8988T (cell line): Measurements from ENCODE around the gene MRPL53.
"Not testable (repeated sequence)": the region's sequence is repeated elsewhere in the genome, so short reads cannot be mapped to it uniquely, and the experiment has no call there.

Experiments used
- DNase-seq: peaks from one replicate; pipeline ENCODE4 v3.0.0; 2011

MRPL53 gene

GRCh38 chr2:74481431-74481830, 9.0 kb upstream of the MRPL53 start:
- no peak for DNase-seq

GRCh38 chr2:74474899-74475298, 2.4 kb upstream of the MRPL53 start:
- no peak for DNase-seq

DNA sequence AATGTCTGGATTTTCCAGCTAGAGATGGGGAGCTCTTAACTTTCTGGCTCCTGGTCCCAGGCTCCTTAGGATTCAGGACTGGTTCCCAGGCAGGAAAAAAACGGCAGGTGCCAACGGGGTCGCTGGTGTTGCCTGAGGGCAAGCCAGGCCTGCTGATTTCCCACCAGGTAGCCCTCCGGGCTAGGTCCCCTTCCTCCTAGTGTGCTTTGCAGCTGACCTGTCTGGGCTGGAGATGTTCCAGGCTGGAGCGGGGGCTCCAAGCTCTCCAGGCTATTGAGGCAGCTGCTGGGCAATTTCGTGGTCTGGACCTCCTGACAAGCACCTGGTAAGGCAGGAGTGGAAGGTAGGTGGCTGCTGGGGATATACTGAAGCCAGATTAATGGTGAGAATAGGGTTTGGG, 2.0 kb upstream of the MRPL53 start:
- no peak for DNase-seq

DNA sequence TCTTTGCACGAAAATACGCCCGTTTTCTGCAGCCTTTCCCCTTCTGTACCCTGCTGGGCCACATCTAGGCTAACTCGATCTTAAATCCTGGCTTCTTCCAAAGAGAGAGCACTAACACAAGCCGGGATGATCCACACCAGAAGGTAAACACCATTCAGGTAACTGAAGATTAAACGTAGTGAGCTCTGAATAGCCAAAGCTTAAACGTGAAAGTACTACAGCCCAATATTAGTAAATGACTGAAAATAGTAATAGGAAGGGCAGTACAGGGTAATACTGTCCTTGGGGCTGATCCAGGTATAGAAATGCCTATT, 422 bp upstream of the MRPL53 start:
- no peak for DNase-seq

DNA sequence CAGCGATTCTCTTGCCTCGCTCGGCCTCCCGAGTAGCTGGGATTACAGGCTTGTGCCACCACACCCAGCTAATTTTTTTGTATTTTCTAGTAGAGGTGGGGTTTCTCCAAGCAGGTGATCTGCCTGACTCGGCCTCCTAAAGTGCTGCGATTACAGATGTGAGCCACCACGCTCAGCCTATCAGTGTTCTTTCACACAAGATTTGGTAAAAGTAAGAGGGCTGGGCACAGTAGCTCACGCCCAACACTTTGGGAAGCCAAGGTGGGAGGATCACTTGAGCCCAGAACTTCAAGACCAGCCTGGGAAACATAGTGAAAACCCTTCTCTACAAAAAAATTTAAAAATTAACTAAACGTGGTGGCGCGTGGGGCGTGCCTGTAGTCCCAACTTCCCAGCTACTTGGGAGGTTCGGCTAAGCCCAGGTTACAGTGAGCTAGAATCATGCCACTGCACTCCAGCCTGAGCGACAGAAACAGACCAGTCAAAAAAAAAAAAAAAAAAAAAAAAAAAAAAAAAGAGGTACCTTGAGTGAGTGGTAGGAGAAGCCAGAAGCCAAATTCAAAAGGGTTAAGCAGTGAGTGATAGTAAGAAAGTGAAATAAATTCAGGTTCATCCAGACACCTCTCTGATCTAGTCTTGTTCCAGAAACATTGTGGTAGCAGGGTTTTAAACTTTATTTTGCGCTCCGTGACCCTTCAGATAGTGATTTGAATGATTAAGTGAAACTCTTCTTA, 981 bp downstream of the MRPL53 start:
- DNase-seq, result no peak

- not testable (repeated sequence) for DNase-seq
Observed at GRCh38 chr2:74470742-74471141, 1.7 kb downstream of the MRPL53 start.

DNA sequence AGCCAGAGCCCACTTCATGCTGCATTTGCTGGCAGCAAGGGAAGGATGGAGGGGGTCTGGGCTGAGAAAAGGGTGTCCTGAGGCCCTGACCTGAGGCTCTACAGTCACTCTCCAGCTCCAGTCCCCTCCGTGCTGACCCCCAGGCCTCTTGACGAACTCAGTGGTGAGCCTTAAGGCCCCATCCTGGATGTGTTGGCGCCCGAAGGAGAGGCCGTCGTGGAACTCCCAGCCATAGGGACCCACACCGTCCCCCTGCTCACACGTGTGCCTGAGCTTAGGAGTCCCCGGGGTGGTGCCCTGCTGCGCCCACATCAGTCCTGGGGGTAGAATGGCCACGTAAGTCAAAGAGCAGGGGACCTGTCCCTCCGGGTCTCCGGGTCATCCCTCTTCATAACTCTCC, 8.1 kb downstream of the MRPL53 start:
- DNase-seq, result no peak

GRCh38 chr2:74462786-74463105, 9.7 kb downstream of the MRPL53 start:
- no peak for DNase-seq

- DNase-seq, result no peak
Observed at GRCh38 chr2:74462054-74462785, 10.3 kb downstream of the MRPL53 start.

GRCh38 chr2:74461187-74462053, 11.1 kb downstream of the MRPL53 start:
- DNase-seq, result no peak

DNA sequence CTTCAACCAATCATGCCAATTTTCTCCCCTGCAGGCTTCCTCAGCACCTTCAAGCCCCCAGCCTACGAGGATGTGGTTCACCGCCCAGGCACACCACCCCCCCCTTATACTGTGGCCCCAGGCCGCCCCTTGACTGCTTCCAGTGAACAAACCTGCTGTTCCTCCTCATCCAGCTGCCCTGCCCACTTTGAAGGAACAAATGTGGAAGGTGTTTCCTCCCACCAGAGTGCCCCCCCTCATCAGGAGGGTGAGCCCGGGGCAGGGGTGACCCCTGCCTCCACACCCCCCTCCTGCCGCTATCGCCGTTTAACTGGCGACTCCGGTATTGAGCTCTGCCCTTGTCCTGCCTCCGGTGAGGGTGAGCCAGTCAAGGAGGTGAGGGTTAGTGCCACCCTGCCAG, 12.3 kb downstream of the MRPL53 start:
- DNase-seq, result not testable (repeated sequence)

- DNase-seq, result not testable (repeated sequence)
Observed at GRCh38 chr2:74459503-74460118, 12.9 kb downstream of the MRPL53 start.

DNA sequence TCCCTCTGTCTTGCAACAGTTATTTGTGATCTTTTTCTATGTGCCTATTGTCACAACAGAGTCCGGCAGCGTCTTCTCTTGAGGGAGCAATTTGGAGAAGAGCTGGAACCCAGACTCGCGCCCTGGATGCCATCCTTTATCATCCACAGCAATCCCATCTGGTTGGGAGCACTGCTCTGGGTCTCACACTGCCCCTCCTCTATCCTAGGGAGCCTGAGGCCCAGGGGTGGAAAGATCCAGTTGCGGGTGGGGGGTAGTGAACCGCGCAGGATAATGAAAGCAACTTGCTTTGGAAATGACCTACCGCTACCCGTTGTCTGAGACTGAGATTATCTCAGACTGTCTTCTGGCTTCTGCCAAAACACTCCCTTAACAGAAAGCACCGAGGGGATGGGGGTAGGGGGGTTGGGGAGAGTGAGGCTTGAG, 13.5 kb downstream of the MRPL53 start:
- no peak for DNase-seq

DNA sequence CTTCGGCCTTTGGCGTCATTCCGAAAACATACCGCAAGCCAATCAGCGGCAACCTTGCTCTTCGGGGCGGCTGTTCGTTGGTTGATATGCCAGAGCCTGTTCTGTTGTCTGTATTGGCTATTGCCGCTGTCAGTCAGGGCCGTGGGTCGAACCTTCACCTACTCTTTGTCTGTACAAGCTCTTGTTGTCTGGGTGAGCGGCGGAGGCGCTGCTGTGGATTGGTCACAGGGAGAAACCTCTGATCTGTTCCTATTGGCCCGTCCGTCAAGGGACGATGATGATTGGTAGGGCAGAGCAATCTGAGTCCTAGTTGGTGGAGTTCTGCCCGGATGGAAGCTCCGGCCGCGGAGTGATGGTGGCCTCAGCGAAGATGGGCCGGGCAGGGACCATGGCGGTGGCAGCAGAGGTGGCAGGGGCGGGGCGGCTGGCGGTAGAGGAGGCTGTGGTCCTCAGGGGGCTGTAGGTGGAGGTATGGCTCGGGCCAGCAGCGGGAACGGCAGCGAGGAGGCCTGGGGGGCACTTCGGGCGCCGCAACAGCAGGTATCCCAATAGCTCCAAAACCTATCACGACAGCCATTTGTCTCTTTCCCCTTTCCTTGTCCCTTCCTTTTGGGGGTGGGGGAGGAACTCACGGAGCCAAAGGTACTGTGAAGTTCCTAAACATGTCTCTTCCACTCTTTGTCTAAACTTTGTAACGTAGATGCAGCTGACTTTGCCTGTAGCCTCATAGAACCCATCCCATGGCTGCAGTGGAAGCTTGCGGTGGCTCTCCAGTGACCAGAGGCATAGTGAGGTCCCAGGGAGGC, 14.1 kb downstream of the MRPL53 start, which contains the start of gene WBP1:
WBP1 (plus strand) TSS at position 307 of the 806 bp plus-strand sequence; CDS start at position 472, 165 bp downstream.
- peak; percentile 90 for DNase-seq

DNA sequence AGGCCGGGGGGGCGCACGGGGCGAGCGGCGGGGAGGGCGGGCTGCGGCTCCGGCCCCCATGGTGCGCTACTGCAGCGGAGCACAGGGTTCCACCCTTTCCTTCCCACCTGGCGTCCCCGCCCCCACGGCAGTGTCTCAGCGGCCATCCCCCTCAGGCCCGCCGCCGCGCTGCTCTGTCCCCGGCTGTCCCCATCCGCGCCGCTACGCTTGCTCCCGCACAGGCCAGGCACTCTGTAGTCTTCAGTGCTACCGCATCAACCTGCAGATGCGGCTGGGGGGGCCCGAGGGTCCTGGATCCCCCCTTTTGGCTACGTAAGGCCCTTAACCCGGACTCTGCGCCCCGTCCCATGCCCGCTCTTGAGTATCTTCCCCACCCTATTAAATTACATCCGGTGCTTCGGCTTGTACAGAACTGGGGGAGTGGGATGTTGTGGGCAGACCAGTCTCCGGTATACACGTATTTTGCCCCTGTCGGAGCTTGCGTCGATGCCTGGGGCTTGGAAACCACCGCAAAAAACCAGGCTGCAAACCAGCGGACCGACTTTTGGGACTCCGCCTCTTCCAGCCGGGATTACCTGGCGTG, 14.8 kb downstream of the MRPL53 start:
- no peak for DNase-seq

DNA sequence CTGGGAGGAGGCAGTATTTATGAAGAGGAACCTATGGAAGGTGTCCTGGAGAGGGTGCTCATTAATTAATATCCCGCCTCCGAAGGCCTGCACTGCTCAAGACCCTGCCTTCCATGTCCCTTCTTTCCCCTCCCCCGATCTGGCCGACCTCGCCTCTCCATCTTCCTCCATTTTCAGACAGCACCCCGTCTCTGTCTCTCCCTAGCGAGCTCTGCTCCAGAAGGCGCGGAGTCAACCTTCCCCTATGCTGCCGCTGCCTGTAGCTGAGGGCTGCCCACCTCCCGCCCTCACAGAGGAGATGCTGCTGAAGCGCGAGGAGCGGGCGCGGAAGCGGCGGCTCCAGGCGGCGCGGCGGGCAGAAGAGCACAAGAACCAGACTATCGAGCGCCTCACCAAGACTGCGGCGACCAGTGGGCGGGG, 15.3 kb downstream of the MRPL53 start:
- no peak for DNase-seq

DNA sequence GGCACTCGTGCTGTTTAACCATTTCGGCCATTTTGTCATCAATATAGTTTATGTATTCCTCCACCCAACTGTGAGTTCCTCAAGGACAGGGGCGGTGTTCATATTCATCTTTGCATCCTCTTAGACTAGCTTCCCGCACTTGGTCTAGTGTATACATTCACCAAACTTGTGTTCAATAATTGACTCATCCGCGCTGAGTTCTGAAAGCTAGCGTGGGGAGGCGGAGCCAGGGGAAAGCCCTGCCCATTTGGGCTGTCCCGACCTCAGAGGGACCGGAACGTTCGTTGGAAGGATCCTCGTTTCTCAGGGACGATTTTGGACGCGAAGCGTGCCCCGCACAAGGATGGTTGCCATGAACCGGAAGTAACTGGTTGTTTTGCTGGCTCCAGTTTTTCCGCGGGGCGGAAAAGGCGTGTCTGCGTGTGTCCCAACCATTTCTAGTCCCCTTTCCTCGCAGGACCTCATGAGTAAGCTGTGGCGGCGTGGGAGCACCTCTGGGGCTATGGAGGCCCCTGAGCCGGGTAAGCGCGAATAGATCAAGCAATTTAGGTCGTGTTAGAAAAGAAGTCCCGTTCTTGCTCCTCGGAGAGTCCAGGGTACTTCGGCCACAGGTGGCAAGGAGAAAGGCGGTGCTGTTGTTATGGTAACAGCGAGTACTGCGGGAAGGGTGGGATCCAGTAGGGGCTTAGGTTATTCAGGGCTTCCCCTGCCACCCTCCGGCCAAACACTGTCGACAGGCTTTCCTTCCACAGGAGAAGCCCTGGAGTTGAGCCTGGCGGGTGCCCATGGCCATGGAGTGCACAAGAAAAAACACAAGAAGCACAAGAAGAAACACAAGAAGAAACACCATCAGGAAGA, 17.6 kb downstream of the MRPL53 start, which contains the start of gene INO80B:
INO80B (plus strand) TSS at position 434 of the 858 bp plus-strand sequence; CDS start at position 464, 30 bp downstream.
- peak; percentile 78 for DNase-seq

- DNase-seq, result no peak
Observed at GRCh38 chr2:74450570-74451190, 21.8 kb downstream of the MRPL53 start.

DNA sequence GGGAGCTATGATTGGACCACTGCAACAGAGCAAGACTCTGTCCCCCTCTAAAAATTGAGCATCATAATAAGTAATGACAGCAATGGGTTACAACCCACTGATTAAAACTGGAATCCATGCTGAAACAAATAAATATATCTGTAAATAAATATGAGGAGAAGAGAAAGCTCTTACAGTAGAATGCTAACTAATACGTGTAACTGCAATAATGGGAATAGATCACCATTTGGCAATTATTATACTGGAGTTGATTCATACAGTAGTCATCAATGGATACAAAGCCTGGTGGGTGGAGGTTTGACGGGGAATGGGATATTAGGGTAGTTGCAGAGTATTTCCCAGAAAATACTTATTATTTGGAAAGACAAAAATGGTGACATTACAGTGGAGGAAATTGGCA, 23.7 kb downstream of the MRPL53 start:
- no peak for DNase-seq
